PC-3 (cell line): ENCODE measurements around the gene COL5A2. TPM values are rescaled to one million over a fixed set of nuclear protein-coding genes. Genes with fewer than 3 reads are reported as not detected.

Source experiments
- ATAC-seq: fragments of 200-7000 bp; cut with Tn5 transposase; 2 replicates; pipeline ENCODE4 v1.9.1; 2020; ENCODE audit warnings: mild to moderate bottlenecking, moderate library complexity
- BruUV-seq: library from RNA; stranded (reverse); fragments of 400-500 nt; replicated peaks from 2 replicates; lab custom pipeline; 2021; lab: Mats Ljungman, UMichigan
- CTCF ChIA-PET: fragments of 300-600 bp; sonication (Branson Sonifier 250); formaldehyde crosslinking; loops from one replicate; lab custom pipeline; 2022; ENCODE audit warnings: antibody characterized with exemption; lab: Charles Lee
- POLR2A ChIA-PET: fragments of 300-600 bp; sonication (Branson Sonifier 250); formaldehyde crosslinking; loops from one replicate; lab custom pipeline; 2022; ENCODE audit warnings: antibody characterized with exemption; ENCODE audit not compliant: unreplicated experiment; lab: Charles Lee
- DNase-seq: peaks from one replicate; pipeline ENCODE4 v3.0.0-alpha.2; 2015
- H2AFZ ChIP-seq: fragments of 300-600 bp; sonication (generic); 2 replicates; pipeline ENCODE4 v1.6.0; 2016; ENCODE audit warnings: antibody characterized with exemption, low read length
- H3F3A ChIP-seq: fragments of 300-600 bp; sonication (generic); one replicate; pipeline ENCODE4 v1.6.0; 2017; ENCODE audit warnings: antibody characterized with exemption, low read length, control low read depth, mild to moderate bottlenecking; ENCODE audit not compliant: unreplicated experiment
- H3K27ac ChIP-seq: fragments of 300-600 bp; sonication (generic); 2 replicates; pipeline ENCODE4 v1.5.1; 2016; ENCODE audit warnings: mild to moderate bottlenecking, low read length
- H3K27me3 ChIP-seq: fragments of 300-600 bp; sonication (generic); 2 replicates; pipeline ENCODE4 v1.6.1; 2016; ENCODE audit warnings: low read length, mixed read lengths
- H3K36me3 ChIP-seq: fragments of 300-600 bp; sonication (generic); 2 replicates; pipeline ENCODE4 v1.6.1; 2016; ENCODE audit warnings: low read depth, mixed run types, low read length, mixed read lengths
- H3K4me1 ChIP-seq: fragments of 300-600 bp; sonication (generic); 2 replicates; pipeline ENCODE4 v1.5.1; 2016; ENCODE audit warnings: low read length; ENCODE audit not compliant: insufficient read depth
- H3K4me2 ChIP-seq: fragments of 300-600 bp; sonication (generic); 2 replicates; pipeline ENCODE4 v1.6.0; 2016; ENCODE audit warnings: low read length
- H3K4me3 ChIP-seq: fragments of 300-600 bp; sonication (generic); 2 replicates; pipeline ENCODE4 v1.5.1; 2016; ENCODE audit warnings: mild to moderate bottlenecking, low read length, mixed read lengths
- H3K79me2 ChIP-seq: fragments of 300-600 bp; sonication (generic); 2 replicates; pipeline ENCODE4 v1.6.1; 2017; ENCODE audit warnings: low read length, mixed read lengths
- H3K9ac ChIP-seq: fragments of 300-600 bp; sonication (generic); 2 replicates; pipeline ENCODE4 v1.6.0; 2016; ENCODE audit warnings: mild to moderate bottlenecking, low read length
- H3K9me2 ChIP-seq: fragments of 300-600 bp; sonication (generic); replicated peaks from 2 replicates; pipeline ENCODE4 v1.6.1; 2016; ENCODE audit warnings: mixed run types, low read length, mixed read lengths
- H3K9me3 ChIP-seq: fragments of 300-600 bp; sonication (generic); 2 replicates; pipeline ENCODE4 v1.6.1; 2016; ENCODE audit warnings: low read length, mixed read lengths
- H4K20me1 ChIP-seq: fragments of 300-600 bp; sonication (generic); 2 replicates; pipeline ENCODE4 v1.6.1; 2016; ENCODE audit warnings: low read length, mixed read lengths
- CTCF ChIP-seq: fragments of 300-600 bp; sonication (generic); conservative IDR thresholded peaks from 2 replicates; pipeline ENCODE4 v1.5.1; 2017; ENCODE audit warnings: antibody characterized with exemption, low read depth, mild to moderate bottlenecking, low read length
- EZH2 ChIP-seq: fragments of 300-600 bp; sonication (generic); IDR thresholded peaks from one replicate; pipeline ENCODE4 v1.6.1; 2017; ENCODE audit warnings: antibody characterized with exemption, mild to moderate bottlenecking, low read length; ENCODE audit not compliant: unreplicated experiment
- EZH2phosphoT487 ChIP-seq: fragments of 300-600 bp; sonication (generic); IDR thresholded peaks from 2 replicates; pipeline ENCODE4 v1.6.1; 2018; ENCODE audit warnings: mild to moderate bottlenecking, antibody characterized with exemption, low read length, borderline replicate concordance
- intact Hi-C: fragments of 100-400 bp; cut with micrococcal nuclease; formaldehyde crosslinking; loops from 2 replicates; pipeline ENCODE4 v1.9.0; 2023
- total RNA-seq: library from RNA; depleted of rRNA; stranded (reverse); fragments of >200 nt; gene quantifications from 2 replicates; pipeline ENCODE4 v1.2.3, GENCODE V29; 2014

COL5A2 gene
- total RNA-seq, 1 experiment from 2014 or later = 56.2 TPM

GRCh38 chr2:189008555-189009262 lies 170.9 kb downstream of the COL5A2 start:
- Histone ChIP-seq H3K4me2 (no peak overlapping the region), H3K27me3 (no peaks in the 10 kb centered on the region), H3K27ac (no peak overlapping the region), H3K4me1 (no peaks in the 10 kb centered on the region), H3K9me2 (no peaks in the 10 kb centered on the region), H3K9ac (no peak overlapping the region), H4K20me1 (no peaks in the 10 kb centered on the region), H3K9me3 (no peaks in the 10 kb centered on the region), H2AFZ (no peak overlapping the region), H3K36me3 (no peaks in the 10 kb centered on the region), H3K79me2 (no peaks in the 10 kb centered on the region), H3F3A (no peaks in the 10 kb centered on the region), H3K4me3 (no peak overlapping the region)
- ChIA-PET CTCF (no interaction called here), POLR2A (interaction anchor here (0.6 kb wide), 1 partner anchor 61 kb away, joined by 4 read pairs; no protein-coding TSS in a partner anchor)
- DNase-seq = no peak
- intact Hi-C loops = no loop called here
- TF ChIP-seq EZH2 (no peak), EZH2phosphoT487 (no peak), CTCF (no peak)
- no peak for ATAC-seq
- BruUV-seq = no TSS peak

GRCh38 chr2:189002079-189002478 lies 177.5 kb downstream of the COL5A2 start:
- H3K9me2 ChIP-seq = peaks cover 4% of the 10 kb centered on the region; the same call in 1 of the 2 replicates
- no peak overlapping the region for H3K4me3 ChIP-seq
- H3K4me1 ChIP-seq = peaks cover 33% of the 10 kb centered on the region
- DNase-seq = peak; percentile 89
- ChIA-PET POLR2A (interaction anchor here (0.7 kb wide), 1 partner anchor 22 kb away, joined by 7 read pairs; no protein-coding TSS in a partner anchor), CTCF (no interaction called here)
- BruUV-seq = no TSS peak
- H2AFZ ChIP-seq = no peak overlapping the region
- no peaks in the 10 kb centered on the region for H3K79me2 ChIP-seq
- peak; percentile 93 for ATAC-seq
- peak overlapping the region; percentile 11; the same call in 1 of the 2 replicates for H3K4me2 ChIP-seq
- no peaks in the 10 kb centered on the region for H3K36me3 ChIP-seq
- TF ChIP-seq EZH2 (no peak), EZH2phosphoT487 (no peak), CTCF (no peak)
- no peaks in the 10 kb centered on the region for H3K9me3 ChIP-seq
- peak overlapping the region; percentile 26 for H3K9ac ChIP-seq
- H3K27ac ChIP-seq = peak overlapping the region; percentile 91
- no peaks in the 10 kb centered on the region for H3F3A ChIP-seq
- intact Hi-C loops = no loop called here
- no peaks in the 10 kb centered on the region for H4K20me1 ChIP-seq
- H3K27me3 ChIP-seq = no peaks in the 10 kb centered on the region

GRCh38 chr2:189000221-189000620 lies 179.3 kb downstream of the COL5A2 start:
- Histone ChIP-seq H3K9me2 (peaks cover 4% of the 10 kb centered on the region; the same call in 1 of the 2 replicates), H3K27ac (peak overlapping the region; percentile 18; the same call in 1 of the 2 replicates), H3F3A (no peaks in the 10 kb centered on the region), H3K4me2 (no peak overlapping the region), H3K27me3 (no peaks in the 10 kb centered on the region), H3K9me3 (no peaks in the 10 kb centered on the region), H3K36me3 (no peaks in the 10 kb centered on the region), H4K20me1 (no peaks in the 10 kb centered on the region), H3K9ac (no peak overlapping the region), H3K79me2 (no peaks in the 10 kb centered on the region), H3K4me3 (no peak overlapping the region), H2AFZ (no peak overlapping the region), H3K4me1 (peaks cover 33% of the 10 kb centered on the region)
- ATAC-seq (no peak), DNase-seq (no peak)
- ChIA-PET CTCF (no interaction called here), POLR2A (no interaction called here)
- intact Hi-C loops = no loop called here
- TF ChIP-seq EZH2phosphoT487 = no peak
- no peak for TF ChIP-seq EZH2
- TF ChIP-seq CTCF = no peak
- BruUV-seq = no TSS peak
